ENCODE results near the gene NPNT.

NPNT gene

DNA sequence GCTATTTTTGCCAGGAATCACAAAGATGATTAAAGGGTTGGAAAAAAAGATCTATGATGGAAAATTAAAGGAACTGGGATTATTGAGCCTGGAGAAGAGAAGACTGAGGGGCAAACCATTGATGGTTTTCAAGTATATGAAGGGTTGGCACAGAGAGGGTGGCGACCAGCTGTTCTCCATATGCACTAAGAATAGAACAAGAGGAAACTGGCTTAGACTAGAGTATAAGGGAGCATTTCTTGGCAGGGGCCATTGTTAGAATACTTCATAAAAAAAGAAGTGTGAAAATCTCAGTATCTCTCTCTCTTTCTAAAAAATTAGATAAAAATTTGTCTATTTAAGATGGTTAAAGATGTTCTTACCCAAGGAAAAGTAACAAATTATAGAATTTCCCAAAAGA, 75.1 kb downstream of the NPNT start:
- DNase-seq (ENCODE audit: low read depth) = no peak

- no peak for DNase-seq (ENCODE audit: low read depth)
Measured at GRCh38 chr4:105971036-105971435, 75.8 kb downstream of the NPNT start.

DNA sequence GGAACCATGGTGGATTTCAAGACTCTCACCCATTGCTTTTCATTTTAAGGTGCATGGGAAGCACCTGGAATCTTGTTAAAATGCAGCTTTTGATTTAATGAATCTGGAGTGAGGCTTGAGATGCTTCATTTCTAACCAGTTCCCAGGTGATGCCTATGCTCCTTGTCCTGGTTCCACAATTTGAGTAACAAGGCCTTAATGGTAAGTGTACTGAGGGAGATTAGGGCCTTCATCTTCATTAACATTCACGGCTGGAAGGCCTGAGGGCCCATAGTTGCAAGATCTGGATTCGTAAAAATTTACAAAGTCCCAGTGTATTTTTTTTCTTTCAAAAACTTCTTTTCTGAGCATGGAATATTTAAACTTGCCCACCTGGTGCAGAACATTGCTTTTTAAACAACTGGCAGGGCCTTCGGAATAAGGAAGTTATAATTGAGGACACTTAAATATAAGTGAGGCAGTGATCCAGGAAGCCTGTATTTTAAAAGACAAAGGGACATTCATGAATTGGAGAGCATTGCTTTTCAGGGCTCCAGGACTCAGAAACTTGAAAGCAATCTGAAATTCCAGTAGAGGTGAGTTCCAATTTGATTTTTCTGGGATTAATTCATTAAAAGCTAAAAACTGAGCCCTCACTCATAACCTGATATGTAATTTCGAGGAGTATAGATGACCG, 77.8 kb downstream of the NPNT start:
- DNase-seq (ENCODE audit: low read depth) = no peak

DNA sequence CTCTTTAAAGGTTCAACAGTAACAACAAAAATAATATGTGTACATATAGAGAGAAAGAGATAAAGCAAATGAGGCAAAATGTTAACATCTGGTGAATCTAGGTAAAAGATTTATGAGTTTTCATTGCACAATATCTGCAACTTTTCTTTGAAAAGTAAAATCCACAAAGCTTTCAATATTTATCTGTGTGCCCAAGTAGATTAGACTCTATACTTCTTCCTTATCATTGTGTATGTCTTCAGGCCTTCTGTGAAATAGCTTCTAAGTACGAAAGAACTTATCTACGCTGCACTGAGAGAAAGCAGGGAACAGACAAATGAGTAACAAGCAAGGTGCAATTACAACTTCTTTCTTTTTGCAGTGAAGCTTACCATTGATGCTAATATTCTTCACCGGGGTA, 81.6 kb downstream of the NPNT start:
- DNase-seq (ENCODE audit: low read depth) = no peak

GRCh38 chr4:105978684-105979296, 83.5 kb downstream of the NPNT start:
- DNase-seq (ENCODE audit: low read depth) = no peak

- no peak for DNase-seq (ENCODE audit: low read depth)
Measured at GRCh38 chr4:105979506-105979905, 84.2 kb downstream of the NPNT start.

- no peak for DNase-seq (ENCODE audit: low read depth)
Measured at GRCh38 chr4:105988671-105989070, 93.4 kb downstream of the NPNT start.

- DNase-seq (ENCODE audit: low read depth) = no peak
Measured at GRCh38 chr4:105989485-105990242, 94.4 kb downstream of the NPNT start.

- DNase-seq (ENCODE audit: low read depth) = no peak
Measured at GRCh38 chr4:105990933-105991332, 95.7 kb downstream of the NPNT start.

- DNase-seq (ENCODE audit: low read depth) = no peak
Measured at GRCh38 chr4:105991726-105992125, 96.5 kb downstream of the NPNT start.

- DNase-seq (ENCODE audit: low read depth) = no peak
Measured at GRCh38 chr4:105992641-105993305, 97.5 kb downstream of the NPNT start.

- DNase-seq (ENCODE audit: low read depth) = no peak
Measured at GRCh38 chr4:105994061-105994460, 98.8 kb downstream of the NPNT start.

GRCh38 chr4:105994841-105995501, 99.7 kb downstream of the NPNT start:
- DNase-seq (ENCODE audit: low read depth) = no peak

- DNase-seq (ENCODE audit: low read depth) = no peak
Measured at GRCh38 chr4:105996845-105997244, 101.6 kb downstream of the NPNT start.

GRCh38 chr4:105998171-105999063, 103.1 kb downstream of the NPNT start:
- DNase-seq (ENCODE audit: low read depth) = no peak

GRCh38 chr4:106002994-106003393, 107.7 kb downstream of the NPNT start:
- DNase-seq (ENCODE audit: low read depth) = no peak

- DNase-seq (ENCODE audit: low read depth) = no peak
Measured at GRCh38 chr4:106010761-106011160, 115.5 kb downstream of the NPNT start.

DNA sequence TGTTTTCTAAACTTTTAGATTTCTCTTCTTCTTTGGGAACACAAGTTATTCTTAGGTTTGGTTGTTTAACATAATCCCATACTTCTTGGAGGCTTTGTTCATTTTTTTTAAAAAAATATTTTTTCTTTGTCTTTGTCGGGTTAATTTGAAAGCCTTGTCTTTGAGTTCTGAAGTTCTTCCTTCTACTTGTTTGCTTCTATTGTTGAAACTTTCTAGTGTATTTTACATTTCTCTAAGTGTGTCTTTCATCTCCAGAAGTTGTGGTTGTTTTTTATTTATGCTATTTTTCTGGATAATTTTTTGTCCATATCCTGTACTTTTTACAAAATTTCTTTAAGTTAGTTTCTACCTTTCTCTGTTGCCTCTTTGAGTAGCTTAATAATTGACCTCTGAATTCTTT, 116.1 kb downstream of the NPNT start:
- DNase-seq (ENCODE audit: low read depth) = no peak

GRCh38 chr4:106017975-106018374, 122.7 kb downstream of the NPNT start:
- no peak for DNase-seq (ENCODE audit: low read depth)

DNA sequence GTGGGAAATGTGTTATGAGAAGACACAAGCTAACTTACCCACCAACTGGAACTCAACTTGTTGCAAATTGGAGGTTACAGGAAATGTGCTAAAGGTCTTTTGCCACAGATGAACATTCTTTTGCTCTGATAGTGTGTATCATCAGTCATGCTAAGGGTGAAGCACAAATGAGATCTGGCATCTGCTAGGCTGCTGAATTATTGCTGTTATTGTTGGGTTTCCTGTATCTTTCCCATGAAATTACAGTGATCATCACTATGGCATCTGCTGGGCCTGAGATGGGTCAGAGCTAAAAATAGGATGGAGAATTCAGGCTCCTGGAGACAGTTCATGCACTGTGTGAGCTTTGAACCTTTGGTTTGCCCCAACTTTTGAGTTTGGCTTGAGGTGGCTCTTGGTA, 124.5 kb downstream of the NPNT start:
- DNase-seq (ENCODE audit: low read depth) = no peak

Measured in activated T-cell treated with anti-CD3 and anti-CD28 coated beads for 1 hour (primary cell).